ENCODE data around the gene SH3BGRL3.
"Not testable (repeated sequence)": the region's sequence is repeated elsewhere in the genome, so short reads cannot be mapped to it uniquely, and the experiment has no call there.

SH3BGRL3 gene

GRCh38 chr1:26279456-26280332, at the start of gene SH3BGRL3:
TSS of gene SH3BGRL3 (plus strand) at chr1:26280086. CDS start at chr1:26280156, 70 bp downstream.
- DNase-seq: peak; percentile 71 to 79

- DNase-seq: not testable (repeated sequence)
Observed at GRCh38 chr1:26230682-26231081, 49.2 kb upstream of the SH3BGRL3 start.

DNA sequence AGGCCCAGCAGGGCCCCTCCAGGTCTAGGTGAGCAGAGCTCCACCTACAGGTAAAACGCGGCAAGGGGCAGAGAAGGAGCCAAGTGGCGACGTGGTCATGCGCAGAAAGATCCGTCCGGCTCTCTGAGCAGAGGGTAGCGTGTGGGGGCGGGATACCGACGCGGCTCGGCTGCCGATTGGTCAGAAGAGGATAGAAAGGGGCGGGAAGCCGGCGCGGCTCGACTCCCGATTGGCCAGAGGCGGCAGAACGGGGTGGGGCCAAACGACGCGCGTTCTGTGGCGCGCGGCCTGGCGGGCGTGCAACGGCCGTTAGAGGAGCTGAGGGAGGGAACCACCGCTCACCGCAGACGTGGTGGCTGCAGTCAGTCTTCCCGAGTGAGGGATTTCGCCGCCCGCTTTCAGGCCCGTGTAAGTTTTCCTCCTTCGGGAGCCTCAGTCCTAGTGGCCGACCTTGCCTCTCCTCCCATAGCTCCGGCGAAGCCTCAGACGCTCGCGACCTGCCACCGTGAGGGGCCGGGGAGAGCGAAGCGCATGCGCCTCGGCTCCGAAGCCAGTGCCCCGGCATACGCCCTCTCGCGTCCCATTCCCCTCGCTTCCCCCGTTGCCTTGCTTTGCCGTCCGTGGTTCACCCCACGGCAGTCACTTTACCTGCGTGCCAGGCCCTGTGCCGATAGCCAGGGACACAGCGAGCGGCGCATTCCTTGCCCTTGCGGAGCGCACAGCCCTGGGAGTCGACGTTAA, 45.8 kb upstream of the SH3BGRL3 start, which contains the start of gene CEP85:
Gene CEP85 (plus strand): TSS at position 298 of the 741 bp plus-strand sequence. CDS start 5,584 bp downstream, outside the sequence.
- DNase-seq: peak; percentile 95 to 96

- DNase-seq: peak in 1 of 2 experiments; percentile 17
Observed at GRCh38 chr1:26234644-26235370, 45.1 kb upstream of the SH3BGRL3 start.

- DNase-seq: peak; percentile 16 to 18
Observed at GRCh38 chr1:26237230-26237966, 42.5 kb upstream of the SH3BGRL3 start.

- no peak for DNase-seq
Observed at GRCh38 chr1:26239936-26240335, 40.0 kb upstream of the SH3BGRL3 start.

- no peak for DNase-seq
Observed at GRCh38 chr1:26252718-26253117, 27.2 kb upstream of the SH3BGRL3 start.

- no peak for DNase-seq
Observed at GRCh38 chr1:26254404-26254803, 25.5 kb upstream of the SH3BGRL3 start.

DNA sequence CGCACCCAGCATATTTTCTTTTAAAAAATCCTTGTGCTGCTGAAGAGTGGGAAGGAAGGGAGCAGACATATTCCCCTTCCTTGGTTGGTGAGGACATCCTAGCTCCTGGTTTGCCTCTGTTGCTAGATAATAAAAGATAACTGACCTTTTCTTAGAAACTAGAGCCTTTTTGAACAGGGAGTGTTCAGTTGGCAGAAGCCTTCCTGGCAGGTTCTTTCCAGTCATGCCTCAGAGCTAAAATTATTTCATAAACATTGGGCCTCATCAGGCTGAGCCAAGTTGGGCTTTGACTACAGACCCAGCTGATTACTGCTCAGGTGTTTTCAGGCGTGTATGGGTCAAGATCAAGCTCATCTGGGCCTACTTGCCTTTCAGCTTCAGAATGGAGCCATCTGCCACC, 22.7 kb upstream of the SH3BGRL3 start:
- no peak for DNase-seq

DNA sequence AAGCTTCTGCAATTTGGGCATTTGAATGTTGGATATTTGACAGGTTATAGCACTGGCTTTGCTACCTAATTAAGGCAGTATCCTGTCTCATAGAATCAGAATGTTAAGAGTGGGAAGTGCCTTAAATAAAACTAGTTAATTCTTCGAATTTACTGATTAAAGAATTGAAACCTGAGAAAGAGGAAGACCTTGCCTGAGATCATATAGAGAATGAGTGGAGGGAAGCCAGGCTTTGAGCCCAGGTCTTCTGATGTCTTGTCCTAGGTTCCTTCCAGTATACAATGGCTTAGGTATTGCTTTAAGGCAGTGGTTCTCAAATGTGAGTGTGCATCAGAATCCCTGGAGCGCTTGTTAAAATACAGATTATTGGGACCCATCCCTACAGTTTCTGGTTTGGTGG, 20.9 kb upstream of the SH3BGRL3 start:
- DNase-seq: no peak

- DNase-seq: no peak
Observed at GRCh38 chr1:26259578-26259977, 20.3 kb upstream of the SH3BGRL3 start.

DNA sequence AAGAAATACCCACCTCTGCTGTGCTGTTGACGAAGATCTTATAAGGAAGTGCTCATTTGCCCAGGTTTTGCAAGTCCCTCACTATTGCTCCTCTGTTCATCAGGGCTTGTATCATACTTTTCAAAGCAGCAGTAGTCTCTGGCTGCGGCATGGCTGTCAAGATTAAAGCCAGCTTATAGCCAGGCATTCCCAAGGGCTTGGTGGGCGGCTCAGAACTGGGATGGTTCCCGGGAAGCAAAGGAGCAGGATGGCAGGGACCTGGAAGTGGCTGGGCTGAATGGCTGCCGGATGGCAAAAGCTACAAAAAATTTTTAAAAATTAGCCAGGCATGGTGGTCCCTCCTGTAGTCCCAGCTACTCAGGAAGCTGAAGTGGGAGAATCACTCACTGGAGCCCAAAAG, 16.7 kb upstream of the SH3BGRL3 start:
- no peak for DNase-seq

DNA sequence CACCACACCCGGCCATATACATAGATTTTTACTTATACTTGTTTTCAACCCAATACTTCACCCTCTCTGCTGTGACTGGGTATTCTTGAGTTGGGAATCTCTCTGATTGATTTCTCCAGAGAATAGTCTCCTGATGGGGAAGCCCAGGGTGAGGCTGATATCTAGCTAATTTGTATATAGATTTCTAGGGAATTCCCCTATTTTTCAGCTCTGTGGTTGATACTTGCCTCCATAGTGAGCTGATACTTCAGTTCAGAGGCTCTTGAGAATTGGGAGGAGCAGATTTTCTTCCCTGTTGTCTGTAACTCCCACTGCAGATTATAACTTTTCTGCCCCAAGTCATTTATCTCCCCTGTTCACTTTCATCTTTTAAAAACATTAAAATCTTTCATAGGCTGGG, 14.5 kb upstream of the SH3BGRL3 start:
- no peak for DNase-seq

- DNase-seq: no peak
Observed at GRCh38 chr1:26268290-26269197, 11.3 kb upstream of the SH3BGRL3 start.

DNA sequence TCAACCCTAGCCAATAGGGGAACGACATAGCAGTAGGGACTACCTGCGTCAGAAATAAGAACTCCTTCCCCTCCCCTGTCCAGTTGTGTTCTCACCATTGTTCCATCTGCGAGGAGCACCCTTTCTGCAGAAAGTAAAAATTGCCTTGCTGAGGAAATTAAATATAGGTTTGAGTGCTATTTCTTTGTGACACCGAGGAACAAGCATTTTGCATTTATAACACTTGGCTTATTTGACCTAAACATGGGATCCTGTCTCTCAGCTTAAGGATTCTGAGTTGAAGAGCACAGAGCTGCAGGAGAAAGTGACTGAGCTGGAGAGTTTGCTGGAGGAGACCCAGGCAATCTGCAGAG, 10.7 kb upstream of the SH3BGRL3 start:
- DNase-seq: no peak

GRCh38 chr1:26274801-26275425, 5.0 kb upstream of the SH3BGRL3 start:
- no peak for DNase-seq

DNA sequence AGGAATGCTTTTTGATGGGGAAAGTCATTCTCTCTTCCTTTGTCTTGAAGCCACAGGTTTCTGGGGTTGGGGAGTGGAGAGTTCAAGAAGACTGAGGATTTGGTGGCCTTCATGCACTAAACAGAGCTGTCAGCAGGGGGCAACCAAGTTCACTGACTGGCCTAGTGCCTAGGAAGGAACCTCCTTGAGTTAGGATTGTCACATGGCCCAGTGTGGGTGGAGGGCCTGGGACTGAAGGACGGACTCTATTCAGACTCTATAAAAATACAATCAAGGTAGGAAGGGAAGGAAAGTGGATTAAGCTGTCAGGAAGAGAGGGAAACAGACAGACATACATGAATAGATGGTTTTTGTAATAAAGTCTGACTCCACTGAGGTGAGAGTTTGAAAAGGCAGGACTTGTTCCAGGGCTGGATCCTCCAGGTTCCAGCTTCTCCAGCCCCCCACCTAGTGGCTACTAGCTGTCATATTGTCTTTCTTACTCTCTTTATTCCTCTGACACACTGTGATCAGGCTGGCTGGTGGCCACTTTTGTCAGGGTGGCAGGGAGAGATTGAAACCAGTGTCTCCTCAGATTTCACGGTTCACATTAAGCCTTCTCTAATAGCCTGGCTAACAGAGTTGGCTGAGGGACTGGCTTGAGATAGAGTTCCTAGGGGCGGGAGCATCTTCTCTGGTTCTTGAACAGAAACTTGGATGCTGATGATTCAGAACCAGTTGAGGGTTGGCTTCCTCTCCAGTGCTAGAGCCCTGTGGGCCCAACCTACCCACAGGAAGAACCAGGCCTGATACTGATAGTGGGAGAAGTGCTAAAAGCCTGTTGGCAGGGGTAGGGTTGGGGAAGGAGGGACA, 4.1 kb upstream of the SH3BGRL3 start:
- DNase-seq: peak; percentile 31 to 41

DNA sequence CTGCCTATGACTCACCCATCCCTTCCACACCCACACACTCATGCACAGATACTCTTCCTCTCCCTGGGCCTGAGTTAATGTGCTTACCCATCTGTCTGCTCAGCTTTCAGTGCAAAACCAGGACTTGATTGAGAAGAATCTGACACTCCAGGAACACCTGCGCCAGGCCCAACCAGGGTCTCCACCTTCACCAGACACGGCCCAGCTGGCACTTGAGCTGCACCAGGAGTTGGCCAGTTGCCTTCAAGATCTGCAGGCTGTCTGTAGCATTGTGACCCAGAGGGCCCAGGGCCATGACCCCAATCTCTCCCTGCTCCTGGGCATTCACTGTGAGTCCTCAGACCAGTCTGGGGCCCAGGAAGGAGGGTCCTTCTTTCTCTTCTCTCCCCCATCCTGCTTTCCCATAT, 3.5 kb upstream of the SH3BGRL3 start:
- DNase-seq: no peak

- no peak for DNase-seq
Observed at GRCh38 chr1:26277261-26277661, 2.6 kb upstream of the SH3BGRL3 start.

DNA sequence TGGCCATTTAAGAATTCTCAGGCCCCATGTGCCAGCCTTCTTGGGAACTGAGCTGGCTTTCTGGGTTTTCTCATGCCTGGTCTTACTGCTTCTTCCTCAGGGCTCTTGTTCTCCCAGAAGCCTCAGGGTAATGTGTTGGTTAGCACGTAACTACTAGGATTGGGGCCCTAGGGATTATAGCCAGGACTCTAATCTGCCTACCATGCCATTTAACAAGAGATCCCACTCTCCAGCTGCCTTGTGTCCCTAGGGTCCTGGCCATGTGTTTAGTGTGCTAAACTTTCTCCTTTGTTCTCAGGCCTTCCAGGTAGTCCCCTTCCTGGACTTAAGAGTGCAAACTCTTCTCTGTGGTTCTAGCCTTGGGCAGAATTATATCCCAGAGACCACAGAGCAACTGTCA, 2.2 kb upstream of the SH3BGRL3 start:
- no peak for DNase-seq
